Spinal cord (tissue), 10 donors: ENCODE results near the gene CIAO1. TPM values are rescaled to one million over a fixed set of nuclear protein-coding genes. Genes with fewer than 3 reads are reported as not detected.
A peak's percentile ranks its signal among the peaks of the same experiment; 100 is the strongest.

Source experiments
- DNase-seq, 6 donors: peaks; one replicate each; pipeline versions ENCODE4 v3.0.0 to v3.0.0-alpha.2; 2013 to 2015; ENCODE audit warnings: low spot score in 6 of 6, low read depth in 4 of 6
- H3K27ac ChIP-seq: one replicate; pipeline ENCODE4 v1.5.1; 2013; ENCODE audit warnings: low read depth, low read length, control low read depth
- H3K27me3 ChIP-seq: one replicate; pipeline ENCODE4 v1.6.1; 2013; ENCODE audit warnings: low read length; ENCODE audit not compliant: control insufficient read depth, insufficient read depth
- H3K36me3 ChIP-seq: one replicate; pipeline ENCODE4 v1.6.1; 2013; ENCODE audit warnings: low read length; ENCODE audit not compliant: control insufficient read depth, insufficient read depth
- H3K4me1 ChIP-seq: one replicate; pipeline ENCODE4 v1.6.1; 2013; ENCODE audit warnings: low read length; ENCODE audit not compliant: control insufficient read depth, insufficient read depth
- H3K4me3 ChIP-seq: one replicate; pipeline ENCODE4 v1.5.1; 2013; ENCODE audit warnings: low read depth, low read length, control low read depth
- H3K9me3 ChIP-seq: one replicate; pipeline ENCODE4 v1.6.1; 2013; ENCODE audit warnings: low read length; ENCODE audit not compliant: control insufficient read depth, insufficient read depth
- WGBS: methylation state at CpG from one replicate; pipeline ENCODE4 v1.1.5; 2013; ENCODE audit warnings: missing lambda C conversion rate; ENCODE audit not compliant: insufficient coverage; 5-methylcytosine and 5-hydroxymethylcytosine counted together
- polyA plus RNA-seq, 2 donors: library from polyadenylated mRNA; unstranded; fragments of 120-200 nt; gene quantifications; one replicate each; pipeline ENCODE4 v1.2.1, GENCODE V29; 2013; ENCODE audit not compliant: insufficient read length in 2 of 2
- total RNA-seq, 2 donors: library from RNA; depleted of rRNA in 1 of 2; stranded (reverse); fragments of 120-200 nt in 1 of 2; fragments of >200 nt in 1 of 2; gene quantifications; one replicate each; pipeline versions ENCODE4 v1.2.3 to v1.2.4, GENCODE V29; 2013 to 2014
- donor health status: healthy.

The CIAO1 gene
- total and polyA plus RNA-seq, 4 donors, result 74.2 to 79.4 (median 75.9) TPM

- no peak for DNase-seq
- peaks cover 23% of the 10 kb centered on the region for H3K27me3 ChIP-seq
- 84% methylated on average over 4 of the region's 4 CpGs for WGBS
These were observed 51.6 kb downstream of the CIAO1 start for GRCh38 chr2:96317584-96317997.

GRCh38 chr2:96318723-96319122 lies 52.7 kb downstream of the CIAO1 start:
- H3K4me1 ChIP-seq, result peaks cover 22% of the 10 kb centered on the region
- H3K9me3 ChIP-seq, result no peaks in the 10 kb centered on the region
- H3K27ac ChIP-seq, result no peak overlapping the region
- 93% methylated on average over 4 of the region's 4 CpGs for WGBS
- no peak overlapping the region for H3K4me3 ChIP-seq
- no peak for DNase-seq
- no peaks in the 10 kb centered on the region for H3K36me3 ChIP-seq
- peaks cover 33% of the 10 kb centered on the region for H3K27me3 ChIP-seq

More at GRCh38 chr2:96317584-96317997, 51.6 kb downstream of the CIAO1 start:
- H3K27ac ChIP-seq, result no peak overlapping the region
- no peaks in the 10 kb centered on the region for H3K36me3 ChIP-seq
- H3K4me1 ChIP-seq, result peaks cover 22% of the 10 kb centered on the region
- no peak overlapping the region for H3K4me3 ChIP-seq
- H3K9me3 ChIP-seq, result no peaks in the 10 kb centered on the region

GRCh38 chr2:96319396-96319795 lies 53.4 kb downstream of the CIAO1 start:
- no peaks in the 10 kb centered on the region for H3K36me3 ChIP-seq
- H3K27ac ChIP-seq, result no peak overlapping the region
- H3K27me3 ChIP-seq, result peaks cover 35% of the 10 kb centered on the region
- DNase-seq, result no peak
- no peak overlapping the region for H3K4me3 ChIP-seq
- H3K9me3 ChIP-seq, result no peaks in the 10 kb centered on the region
- H3K4me1 ChIP-seq, result peaks cover 22% of the 10 kb centered on the region
- WGBS, result no CpG with 5 or more reads among the region's 1 CpG

- Histone ChIP-seq H3K27ac (no peak overlapping the region), H3K36me3 (no peaks in the 10 kb centered on the region), H3K27me3 (peaks cover 41% of the 10 kb centered on the region), H3K4me3 (no peak overlapping the region), H3K4me1 (peaks cover 27% of the 10 kb centered on the region), H3K9me3 (no peaks in the 10 kb centered on the region)
- WGBS, result 79% methylated on average over 2 of the region's 3 CpGs
- no peak for DNase-seq
These were observed 54.3 kb downstream of the CIAO1 start for GRCh38 chr2:96320326-96320725.

- 5% methylated on average over 39 of the region's 41 CpGs for WGBS
- Histone ChIP-seq H3K27me3 (peaks cover 48% of the 10 kb centered on the region), H3K9me3 (no peaks in the 10 kb centered on the region), H3K4me1 (peaks cover 30% of the 10 kb centered on the region), H3K36me3 (no peaks in the 10 kb centered on the region), H3K27ac (peak overlapping the region; percentile 11), H3K4me3 (peak overlapping the region; percentile 62)
- DNase-seq, result peak in 3 of 6 donors; percentile 4 to 54 (median 30)
These were observed 55.0 kb downstream of the CIAO1 start for GRCh38 chr2:96320728-96321622.

Other genes with a start within 250 kb of the CIAO1 start
- gene GPAT2, start 231.3 kb upstream of the CIAO1 start, total RNA-seq, result under 1 TPM; 0.79 to 0.83 TPM
- 1 to 10 TPM; 2.9 to 3.4 TPM for gene GPAT2, start 231.3 kb upstream of the CIAO1 start, polyA plus RNA-seq
- gene ADRA2B, start 149.7 kb upstream of the CIAO1 start, total RNA-seq, result under 1 TPM; 0.79 to 0.88 TPM
- gene ADRA2B, start 149.7 kb upstream of the CIAO1 start, polyA plus RNA-seq, result under 1 TPM; 0.25 to 0.44 TPM
- under 1 TPM in 1 of 2 donors, not detected in 1; 0.28 TPM for gene ASTL, start 127.7 kb upstream of the CIAO1 start, total RNA-seq
- under 1 TPM; 0.27 to 0.33 TPM for gene ASTL, start 127.7 kb upstream of the CIAO1 start, polyA plus RNA-seq
- 1 to 10 TPM; 5.2 to 7.3 TPM for gene DUSP2, start 120.8 kb upstream of the CIAO1 start, total RNA-seq
- 10 to 100 TPM in 1 of 2 donors, 1 to 10 TPM in 1; 8.5 to 10.7 TPM for gene DUSP2, start 120.8 kb upstream of the CIAO1 start, polyA plus RNA-seq
- gene STARD7, start 57.4 kb upstream of the CIAO1 start, total RNA-seq, result 100 to 1,000 TPM; 141 to 162 TPM
- 100 to 1,000 TPM; 133 to 152 TPM for gene STARD7, start 57.4 kb upstream of the CIAO1 start, polyA plus RNA-seq
- gene TMEM127, start 228 bp upstream of the CIAO1 start, total RNA-seq, result 10 to 100 TPM; 21.2 to 25.0 TPM
- 10 to 100 TPM; 62.0 to 64.3 TPM for gene TMEM127, start 228 bp upstream of the CIAO1 start, polyA plus RNA-seq
- gene SNRNP200, start 39.3 kb downstream of the CIAO1 start, total RNA-seq, result 10 to 100 TPM; 63.5 to 78.8 TPM
- gene SNRNP200, start 39.3 kb downstream of the CIAO1 start, polyA plus RNA-seq, result 100 to 1,000 TPM; 146 to 166 TPM
- gene ITPRIPL1, start 59.1 kb downstream of the CIAO1 start, total RNA-seq, result 1 to 10 TPM; 2.3 to 7.5 TPM
- gene ITPRIPL1, start 59.1 kb downstream of the CIAO1 start, polyA plus RNA-seq, result 1 to 10 TPM; 1.4 to 2.2 TPM
- 1 to 10 TPM; 7.2 to 9.0 TPM for gene NCAPH, start 69.5 kb downstream of the CIAO1 start, total RNA-seq
- 10 to 100 TPM; 10.5 to 12.5 TPM for gene NCAPH, start 69.5 kb downstream of the CIAO1 start, polyA plus RNA-seq
- gene NEURL3, start 239.1 kb downstream of the CIAO1 start, total RNA-seq, result under 1 TPM; 0.28 to 0.30 TPM
- under 1 TPM; 0.57 to 0.74 TPM for gene NEURL3, start 239.1 kb downstream of the CIAO1 start, polyA plus RNA-seq